HAP-1 (cell line): ENCODE data around the gene KCTD8.
"Not testable (repeated sequence)": the region's sequence is repeated elsewhere in the genome, so short reads cannot be mapped to it uniquely, and the experiment has no call there.

ENCODE experiments used
- DNase-seq, 2 experiments: peaks; one replicate each; pipeline ENCODE4 v3.0.0-alpha.2; 2016 to 2020; ENCODE audit warnings: low spot score in 2 of 2
- H3K27me3 ChIP-seq: fragments of 250-450 bp; sonication (Bioruptor Pico); 2 replicates; pipeline ENCODE4 v1.5.1; 2020; ENCODE audit warnings: low read depth, mild to moderate bottlenecking, moderate library complexity
- H3K36me3 ChIP-seq: fragments of 250-450 bp; sonication (Bioruptor Pico); replicated peaks from 2 replicates; pipeline ENCODE4 v1.5.1; 2020; ENCODE audit warnings: mild to moderate bottlenecking
- H3K4me1 ChIP-seq: fragments of 250-450 bp; sonication (Bioruptor Pico); 2 replicates; pipeline ENCODE4 v1.5.1; 2020; ENCODE audit warnings: mild to moderate bottlenecking
- H3K4me3 ChIP-seq: fragments of 250-450 bp; sonication (Bioruptor Pico); 2 replicates; pipeline ENCODE4 v1.5.1; 2020; ENCODE audit warnings: mild to moderate bottlenecking, moderate library complexity
- H3K9me3 ChIP-seq: fragments of 250-450 bp; sonication (Bioruptor Pico); 2 replicates; pipeline ENCODE4 v1.5.1; 2020; ENCODE audit warnings: mild to moderate bottlenecking, moderate library complexity
- in situ Hi-C: fragments of 300-500 bp; cut with MboI; formaldehyde crosslinking; loops from 3 replicates; pipeline ENCODE4 v1.14.3; 2020; ENCODE audit warnings: low sequenced_read_pairs, inconsistent platforms, mixed read lengths

KCTD8 gene

DNA sequence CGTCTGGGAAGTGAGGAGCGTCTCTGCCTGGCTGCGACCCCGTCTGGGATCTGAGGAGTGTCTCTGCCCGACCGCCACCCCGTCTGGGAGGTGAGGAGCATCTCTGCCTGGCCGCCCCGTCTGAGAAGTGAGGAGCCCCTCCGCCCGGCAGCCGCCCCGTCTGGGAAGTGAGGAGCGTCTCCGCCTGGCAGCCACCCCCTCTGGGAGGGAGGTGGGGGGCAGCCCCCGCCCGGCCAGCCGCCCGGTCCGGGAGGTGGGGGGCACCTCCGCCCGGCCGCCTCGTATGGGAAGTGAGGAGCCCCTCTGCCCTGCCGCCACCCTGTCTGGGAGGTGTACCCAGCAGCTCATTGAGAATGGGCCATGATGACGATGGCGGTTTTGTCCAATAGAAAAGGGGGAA, 280.8 kb downstream of the KCTD8 start:
- DNase-seq, H3K9me3 ChIP-seq, H3K36me3 ChIP-seq, H3K27me3 ChIP-seq, H3K4me3 ChIP-seq, in situ Hi-C loops, H3K4me1 ChIP-seq: not testable (repeated sequence)

DNA sequence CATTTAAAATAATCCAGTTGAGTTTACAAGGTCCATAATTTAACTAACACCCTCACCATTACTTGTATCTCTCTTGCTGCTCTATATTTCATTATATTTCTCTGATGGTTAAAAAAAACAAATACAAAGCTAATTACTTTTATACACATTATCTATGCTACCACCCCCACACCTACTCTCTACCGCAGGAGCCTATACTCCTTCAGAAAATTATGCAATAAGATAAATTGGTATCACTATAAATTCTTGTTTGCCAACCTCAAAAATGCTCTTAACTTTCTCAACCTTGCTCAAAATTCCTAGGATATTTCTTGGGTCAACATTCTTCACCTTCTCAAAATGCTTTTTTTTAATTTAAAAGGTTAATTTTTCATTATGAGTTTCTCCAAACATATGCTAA, 282.7 kb downstream of the KCTD8 start:
- Histone ChIP-seq H3K4me1 (no peaks in the 10 kb centered on the region), H3K9me3 (no peaks in the 10 kb centered on the region), H3K27me3 (0 out of 2 replicates have a peak, but pooled peaks cover 3% of the 10 kb centered on the region), H3K36me3 (no peaks in the 10 kb centered on the region), H3K4me3 (no peak overlapping the region)
- in situ Hi-C loops, result no loop called here
- no peak for DNase-seq

DNA sequence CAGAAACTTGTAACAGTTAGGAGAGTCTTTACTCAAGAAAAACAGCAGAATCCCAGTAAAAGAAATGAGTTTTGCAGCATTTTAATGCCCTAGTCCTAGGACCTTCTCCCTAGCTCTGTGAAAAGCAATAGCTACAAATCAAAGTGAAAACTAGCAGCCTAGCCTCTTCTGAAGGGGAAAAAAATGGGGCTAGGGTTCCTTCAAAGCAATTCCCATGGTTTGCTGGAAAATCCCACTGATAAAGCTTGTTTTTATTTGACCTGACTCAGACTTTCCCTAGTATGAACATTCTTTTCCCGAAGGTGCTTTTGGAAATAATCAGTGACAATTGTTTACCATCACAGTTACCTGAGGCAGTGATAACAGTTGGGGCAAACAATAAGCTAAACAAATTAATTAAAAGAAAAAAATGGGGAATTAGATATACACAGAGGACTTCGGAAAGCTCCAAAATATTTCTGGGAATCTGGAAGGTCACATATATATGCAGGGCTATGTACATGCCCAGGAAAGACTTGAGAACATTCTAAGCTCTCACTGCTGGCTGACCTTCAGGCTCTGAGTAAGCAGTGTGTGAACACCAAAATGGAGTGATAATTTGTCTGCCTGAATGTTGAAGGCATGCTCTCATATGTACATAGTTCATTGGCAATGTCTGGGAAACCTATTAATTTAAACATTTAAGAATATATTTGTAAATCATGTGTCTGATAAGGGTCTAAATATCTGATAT, 285.9 kb downstream of the KCTD8 start:
- Histone ChIP-seq H3K27me3 (0 out of 2 replicates have a peak, but pooled peaks cover 3% of the 10 kb centered on the region), H3K9me3 (no peaks in the 10 kb centered on the region), H3K36me3 (no peaks in the 10 kb centered on the region), H3K4me3 (no peak overlapping the region), H3K4me1 (no peaks in the 10 kb centered on the region)
- in situ Hi-C loops, result no loop called here
- no peak for DNase-seq

DNA sequence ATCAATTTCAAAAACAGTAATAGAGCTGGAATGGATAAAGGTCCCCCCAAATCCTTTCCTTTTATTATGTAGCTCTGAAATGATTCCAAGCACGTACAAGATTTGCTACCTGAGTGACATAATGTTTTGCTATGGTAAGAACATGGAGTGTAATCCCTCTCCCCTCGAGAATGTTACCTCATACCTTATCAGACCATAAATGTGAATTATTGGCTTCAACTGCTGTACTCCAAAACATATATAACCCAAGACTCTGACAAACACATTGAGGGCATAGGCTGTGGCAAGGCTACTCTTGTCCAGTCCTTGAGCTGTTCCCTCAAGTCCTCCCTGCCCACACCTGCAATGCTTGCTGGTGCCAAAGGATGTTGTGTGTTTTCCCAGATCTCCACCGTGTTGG, 286.9 kb downstream of the KCTD8 start:
- in situ Hi-C loops, result no loop called here
- no peak for DNase-seq
- H3K27me3 ChIP-seq, result 0 out of 2 replicates have a peak, but pooled peaks cover 3% of the 10 kb centered on the region

DNA sequence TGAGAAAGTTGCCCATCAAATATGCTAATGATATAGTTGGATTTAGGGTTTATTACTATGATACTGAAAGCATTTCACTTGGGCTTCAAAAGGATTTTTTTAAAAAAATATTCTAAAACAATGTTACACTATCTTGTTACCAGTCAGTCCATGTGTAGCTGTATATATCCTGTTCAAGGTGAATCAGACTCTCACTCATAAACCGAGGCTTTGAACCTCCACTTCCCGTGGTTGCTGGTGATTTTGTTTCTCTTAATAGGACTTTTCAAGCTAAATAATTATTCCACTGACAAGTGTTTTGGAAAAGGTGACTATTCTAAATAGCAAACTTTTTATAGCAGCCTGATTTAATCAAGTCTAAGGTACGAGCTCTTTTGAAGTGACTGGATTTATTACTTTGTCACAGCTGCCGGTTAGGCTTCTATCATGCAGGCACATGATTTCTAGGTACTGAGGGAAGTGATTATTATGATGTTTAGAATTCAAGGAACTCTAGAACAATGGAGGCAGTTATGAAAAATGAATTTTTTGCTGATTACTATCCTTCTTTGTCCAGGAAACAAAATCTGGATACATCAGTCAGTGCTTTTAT, 287.7 kb downstream of the KCTD8 start:
- in situ Hi-C loops, result no loop called here
- no peaks in the 10 kb centered on the region for H3K4me1 ChIP-seq
- DNase-seq, result no peak
- H3K36me3 ChIP-seq, result no peaks in the 10 kb centered on the region
- H3K4me3 ChIP-seq, result no peak overlapping the region
- H3K27me3 ChIP-seq, result 0 out of 2 replicates have a peak, but pooled peaks cover 3% of the 10 kb centered on the region
- H3K9me3 ChIP-seq, result no peaks in the 10 kb centered on the region

More for the DNA sequence above, 286.9 kb downstream of the KCTD8 start:
- Histone ChIP-seq H3K9me3 (no peaks in the 10 kb centered on the region), H3K36me3 (no peaks in the 10 kb centered on the region), H3K4me1 (no peaks in the 10 kb centered on the region), H3K4me3 (no peak overlapping the region)

DNA sequence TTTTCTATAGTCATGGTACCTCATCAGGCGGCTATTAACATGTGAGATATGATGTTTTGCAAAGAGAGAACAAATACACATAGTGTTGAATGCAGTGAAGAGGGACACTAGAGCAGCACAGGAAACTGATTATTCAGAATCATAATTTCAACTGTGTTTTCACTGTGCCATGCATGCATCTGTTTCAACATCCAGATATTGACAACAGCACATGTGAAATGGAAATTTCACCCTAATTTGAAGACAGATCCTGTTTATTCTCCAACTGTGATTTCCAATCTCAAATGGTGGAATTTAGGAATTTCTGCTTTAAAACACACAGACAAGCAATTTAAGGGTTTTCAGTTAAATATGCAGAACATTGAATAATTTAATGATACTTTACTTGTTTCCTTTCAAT, 288.6 kb downstream of the KCTD8 start:
- Histone ChIP-seq H3K27me3 (0 out of 2 replicates have a peak, but pooled peaks cover 3% of the 10 kb centered on the region), H3K4me3 (no peak overlapping the region), H3K36me3 (no peaks in the 10 kb centered on the region), H3K9me3 (no peaks in the 10 kb centered on the region), H3K4me1 (no peaks in the 10 kb centered on the region)
- in situ Hi-C loops, result no loop called here
- DNase-seq, result no peak

DNA sequence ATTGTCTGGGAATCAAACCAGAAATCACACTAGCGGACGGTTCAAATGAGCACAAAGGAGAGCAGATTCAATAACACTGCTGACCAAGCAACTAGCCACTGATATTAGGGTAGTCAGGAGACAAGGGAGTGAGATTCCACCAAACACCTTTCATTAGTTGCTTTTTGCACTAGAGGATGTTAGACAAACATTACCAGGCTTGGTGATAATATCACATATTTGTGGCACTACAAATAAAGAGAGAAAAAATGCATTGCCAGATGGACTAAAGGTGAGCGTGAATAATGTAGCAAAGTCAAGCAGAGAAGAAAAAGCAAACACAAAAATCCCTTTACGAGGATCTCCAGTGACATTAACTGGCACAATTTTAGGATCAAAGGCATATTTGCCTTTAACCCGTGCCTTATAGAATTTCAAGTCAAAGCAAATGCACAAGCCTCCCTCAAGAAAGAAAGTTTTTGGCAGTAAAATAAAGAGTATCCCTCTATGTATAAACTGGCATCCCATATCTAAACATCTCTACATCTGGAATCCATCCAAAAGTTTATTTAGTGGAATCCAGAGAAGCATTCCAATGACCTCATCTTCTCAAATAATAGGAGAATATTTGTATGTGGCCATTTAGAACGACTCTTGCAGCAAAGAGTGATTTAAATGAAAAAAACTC, 290.9 kb downstream of the KCTD8 start:
- no peaks in the 10 kb centered on the region for H3K36me3 ChIP-seq
- in situ Hi-C loops, result no loop called here
- DNase-seq, result no peak

DNA sequence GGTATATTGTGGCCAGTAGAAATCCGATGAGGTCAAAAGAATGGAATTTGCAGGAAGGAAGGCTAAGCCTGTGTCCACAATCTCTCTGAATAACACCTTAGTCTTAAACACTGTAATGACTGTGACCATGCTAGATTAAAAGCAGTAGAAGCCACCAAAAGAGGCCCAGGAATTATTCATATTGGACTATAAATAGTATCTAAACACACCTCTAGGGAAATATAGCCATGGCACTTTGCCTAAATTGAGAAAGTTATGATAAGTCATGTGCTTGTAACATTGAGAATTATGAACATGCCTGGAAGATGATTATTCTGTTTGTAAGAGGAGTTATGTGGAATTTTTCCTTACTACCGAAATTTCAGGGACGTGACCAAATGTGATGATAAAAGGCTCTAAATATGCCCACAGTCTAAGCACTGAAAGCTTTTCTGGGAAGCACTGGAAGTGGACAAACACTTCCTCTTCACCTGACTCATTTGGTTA, 298.5 kb downstream of the KCTD8 start:
- no peaks in the 10 kb centered on the region; the same call in 1 of the 2 replicates for H3K27me3 ChIP-seq
- in situ Hi-C loops, result no loop called here
- DNase-seq, result no peak

More for the DNA sequence above, 290.9 kb downstream of the KCTD8 start:
- Histone ChIP-seq H3K4me1 (no peaks in the 10 kb centered on the region), H3K4me3 (no peak overlapping the region), H3K27me3 (0 out of 2 replicates have a peak, but pooled peaks cover 3% of the 10 kb centered on the region), H3K9me3 (no peaks in the 10 kb centered on the region)

DNA sequence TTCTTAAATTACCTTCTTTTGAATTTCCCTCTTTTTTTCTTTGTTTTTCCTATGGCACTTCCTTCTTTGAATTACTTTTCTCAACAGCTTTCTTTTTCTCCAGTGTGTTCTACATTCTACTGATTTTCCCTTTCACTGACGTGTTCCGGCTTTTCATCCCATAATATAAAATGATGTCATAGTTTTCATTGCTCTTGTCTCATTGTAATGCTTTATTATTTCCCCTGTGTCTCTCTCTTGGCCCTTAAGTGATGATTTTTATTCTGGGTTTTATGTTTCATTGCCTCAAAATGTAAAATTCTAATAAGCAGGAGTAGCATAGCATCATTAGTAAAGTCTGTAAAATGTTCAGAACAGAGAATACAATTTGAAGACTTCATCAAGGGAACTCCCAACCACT, 299.3 kb downstream of the KCTD8 start:
- H3K27me3 ChIP-seq, result no peaks in the 10 kb centered on the region; the same call in 1 of the 2 replicates
- no peaks in the 10 kb centered on the region for H3K36me3 ChIP-seq
- H3K4me1 ChIP-seq, result no peaks in the 10 kb centered on the region; the same call in 1 of the 2 replicates
- in situ Hi-C loops, result no loop called here
- no peak for DNase-seq
- no peak overlapping the region for H3K4me3 ChIP-seq
- no peaks in the 10 kb centered on the region for H3K9me3 ChIP-seq

More for the DNA sequence above, 298.5 kb downstream of the KCTD8 start:
- Histone ChIP-seq H3K4me3 (no peak overlapping the region), H3K4me1 (no peaks in the 10 kb centered on the region; the same call in 1 of the 2 replicates), H3K36me3 (no peaks in the 10 kb centered on the region), H3K9me3 (no peaks in the 10 kb centered on the region)

DNA sequence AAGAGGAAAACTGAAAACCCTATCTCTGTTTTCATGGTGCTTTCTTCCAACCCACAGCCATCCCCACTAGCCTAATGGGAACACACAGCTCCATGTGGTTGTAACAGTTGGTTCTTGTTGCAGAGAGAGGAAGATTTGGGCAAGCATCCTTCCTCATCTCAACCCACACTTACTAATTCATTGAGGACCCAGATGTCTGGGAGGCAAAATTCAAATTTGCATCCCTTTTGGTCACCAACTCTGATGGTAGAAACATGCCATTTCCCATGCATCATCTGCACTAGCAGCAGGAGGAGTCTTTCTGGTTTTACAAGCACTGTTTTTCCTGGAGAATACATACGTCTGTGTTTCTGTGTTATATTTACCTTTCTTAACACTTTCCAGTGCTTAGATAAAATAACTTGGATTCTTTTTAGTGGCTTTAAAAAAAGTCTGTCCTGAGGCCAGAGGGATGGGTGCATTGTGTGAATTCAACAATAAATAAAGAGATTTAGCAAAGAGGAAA, 301.0 kb downstream of the KCTD8 start:
- no peaks in the 10 kb centered on the region for H3K36me3 ChIP-seq
- in situ Hi-C loops, result no loop called here
- no peaks in the 10 kb centered on the region; the same call in 1 of the 2 replicates for H3K27me3 ChIP-seq
- H3K9me3 ChIP-seq, result no peaks in the 10 kb centered on the region
- H3K4me1 ChIP-seq, result no peaks in the 10 kb centered on the region; the same call in 1 of the 2 replicates
- no peak overlapping the region for H3K4me3 ChIP-seq
- no peak for DNase-seq

DNA sequence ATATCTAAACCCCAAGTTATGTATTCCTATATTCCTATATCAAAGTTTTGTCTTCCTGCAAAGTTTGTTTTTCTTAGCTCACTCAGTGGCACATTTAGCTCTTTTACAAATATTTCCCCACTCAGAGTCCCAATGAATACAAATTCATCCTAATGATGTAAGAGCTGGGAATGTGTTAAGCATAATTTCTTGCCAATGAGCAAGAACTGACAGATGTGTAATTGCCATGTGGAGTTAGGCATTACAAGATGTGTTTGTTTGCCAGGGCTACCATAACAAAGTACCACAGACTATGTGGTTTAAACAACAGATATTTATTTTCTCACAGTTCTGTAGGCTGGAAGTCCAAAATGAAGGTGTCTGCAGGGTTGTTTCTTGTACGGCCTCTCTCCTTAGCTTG, 302.1 kb downstream of the KCTD8 start:
- no peak for DNase-seq
- Histone ChIP-seq H3K9me3 (no peaks in the 10 kb centered on the region), H3K36me3 (no peaks in the 10 kb centered on the region), H3K4me3 (no peak overlapping the region), H3K27me3 (no peaks in the 10 kb centered on the region; the same call in 1 of the 2 replicates), H3K4me1 (no peaks in the 10 kb centered on the region; the same call in 1 of the 2 replicates)
- in situ Hi-C loops, result no loop called here

DNA sequence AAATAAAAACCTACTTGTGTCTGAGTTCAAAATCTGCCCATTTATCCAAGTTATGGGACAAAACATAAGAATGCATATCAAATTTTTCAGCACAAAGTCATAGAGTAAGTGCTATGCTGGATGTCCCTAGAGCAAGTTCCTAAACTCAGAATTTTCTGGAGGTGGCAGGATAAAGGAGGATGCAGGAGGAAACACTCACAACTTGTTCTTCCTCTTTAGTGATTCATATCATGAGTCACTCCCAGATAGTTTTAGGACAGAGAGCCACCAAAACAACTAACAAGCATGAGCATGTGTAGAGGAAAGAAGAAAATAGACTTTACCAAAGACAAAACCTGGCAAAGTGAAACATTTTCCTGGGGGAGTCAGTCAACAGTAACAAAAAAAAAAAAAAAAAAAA, 302.7 kb downstream of the KCTD8 start:
- Histone ChIP-seq H3K9me3 (no peaks in the 10 kb centered on the region), H3K27me3 (no peaks in the 10 kb centered on the region; the same call in 1 of the 2 replicates), H3K4me1 (no peaks in the 10 kb centered on the region; the same call in 1 of the 2 replicates), H3K4me3 (no peak overlapping the region), H3K36me3 (no peaks in the 10 kb centered on the region)
- in situ Hi-C loops, result no loop called here
- DNase-seq, result no peak

DNA sequence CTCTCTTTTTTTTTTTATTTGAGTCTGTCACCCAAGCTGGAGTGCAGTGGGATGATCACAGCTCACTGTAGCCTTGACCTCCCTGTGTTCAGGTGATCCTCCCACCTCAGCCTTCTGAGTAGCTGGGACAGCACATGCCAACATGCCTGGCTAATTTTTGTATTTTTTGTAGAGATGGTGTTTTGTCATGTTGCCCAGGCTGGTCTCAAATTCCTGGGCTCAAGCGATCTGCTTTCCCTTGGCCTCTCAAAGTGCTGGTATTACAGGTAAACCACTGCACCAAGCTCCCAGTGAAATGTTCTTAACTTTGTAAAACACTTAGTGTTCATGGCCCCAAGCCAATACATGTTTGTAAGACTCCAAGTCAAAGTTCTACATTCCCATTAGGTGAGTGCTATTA, 316.1 kb downstream of the KCTD8 start:
- H3K9me3 ChIP-seq, result no peaks in the 10 kb centered on the region

More for the DNA sequence above, 316.1 kb downstream of the KCTD8 start:
- DNase-seq, result no peak
- H3K4me3 ChIP-seq, result no peak overlapping the region
- no peaks in the 10 kb centered on the region for H3K27me3 ChIP-seq
- H3K36me3 ChIP-seq, result no peaks in the 10 kb centered on the region
- no peaks in the 10 kb centered on the region for H3K4me1 ChIP-seq
- in situ Hi-C loops, result no loop called here
